ENCODE data around the gene DGKQ.
"Not testable (repeated sequence)": the region's sequence is repeated elsewhere in the genome, so short reads cannot be mapped to it uniquely, and the experiment has no call there.

DNA sequence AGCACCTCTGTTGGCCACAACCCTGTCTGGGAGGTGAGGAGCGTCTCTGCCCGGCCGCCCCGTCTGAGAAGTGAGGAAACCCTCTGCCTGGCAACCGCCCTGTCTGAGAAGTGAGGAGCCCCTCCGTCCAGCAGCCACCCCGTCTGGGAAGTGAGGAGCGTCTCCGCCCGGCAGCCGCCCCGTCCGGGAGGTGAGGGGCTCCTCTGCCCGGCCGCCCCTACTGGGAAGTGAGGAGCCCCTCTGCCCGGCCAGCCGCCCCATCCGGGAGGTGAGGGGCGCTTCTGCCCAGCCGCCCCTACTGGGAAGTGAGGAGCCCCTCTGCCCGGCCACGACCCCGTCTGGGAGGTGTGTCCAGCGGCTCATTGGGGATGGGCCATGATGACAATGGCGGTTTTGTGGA, 2.6 kb upstream of the DGKQ start:
- not testable (repeated sequence) for TF ChIP-seq POLR2A, POLR2AphosphoS5 (IDR thresholded peaks at IDR 0.05)
- TF ChIP-seq, protein P1, sequence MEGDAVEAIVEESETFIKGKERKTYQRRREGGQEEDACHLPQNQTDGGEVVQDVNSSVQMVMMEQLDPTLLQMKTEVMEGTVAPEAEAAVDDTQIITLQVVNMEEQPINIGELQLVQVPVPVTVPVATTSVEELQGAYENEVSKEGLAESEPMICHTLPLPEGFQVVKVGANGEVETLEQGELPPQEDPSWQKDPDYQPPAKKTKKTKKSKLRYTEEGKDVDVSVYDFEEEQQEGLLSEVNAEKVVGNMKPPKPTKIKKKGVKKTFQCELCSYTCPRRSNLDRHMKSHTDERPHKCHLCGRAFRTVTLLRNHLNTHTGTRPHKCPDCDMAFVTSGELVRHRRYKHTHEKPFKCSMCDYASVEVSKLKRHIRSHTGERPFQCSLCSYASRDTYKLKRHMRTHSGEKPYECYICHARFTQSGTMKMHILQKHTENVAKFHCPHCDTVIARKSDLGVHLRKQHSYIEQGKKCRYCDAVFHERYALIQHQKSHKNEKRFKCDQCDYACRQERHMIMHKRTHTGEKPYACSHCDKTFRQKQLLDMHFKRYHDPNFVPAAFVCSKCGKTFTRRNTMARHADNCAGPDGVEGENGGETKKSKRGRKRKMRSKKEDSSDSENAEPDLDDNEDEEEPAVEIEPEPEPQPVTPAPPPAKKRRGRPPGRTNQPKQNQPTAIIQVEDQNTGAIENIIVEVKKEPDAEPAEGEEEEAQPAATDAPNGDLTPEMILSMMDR (IDR thresholded peaks at IDR 0.05 in 8 of 11, conservative IDR thresholded peaks at IDR 0.05 in 3 of 11): not testable (repeated sequence)

Measured in spleen (tissue), 7 donors.